D721Med (cell line): ENCODE results near the gene BTBD7.

Experiments
- DNase-seq: peaks from one replicate; pipeline ENCODE4 v3.0.0; 2011; ENCODE audit warnings: low spot score; ENCODE audit not compliant: insufficient read length
- FAIRE-seq: peaks from 2 replicates; lab custom pipeline; 2011; peaks lifted over from hg19 to GRCh38; lab: Jason Lieb, UNC
- CTCF ChIP-seq: IDR thresholded peaks from 2 replicates; pipeline ENCODE4 v1.5.1; 2012; ENCODE audit warnings: mild to moderate bottlenecking, control low read depth; ENCODE audit not compliant: insufficient read depth; ENCODE audit errors: missing control alignments

Gene BTBD7

DNA sequence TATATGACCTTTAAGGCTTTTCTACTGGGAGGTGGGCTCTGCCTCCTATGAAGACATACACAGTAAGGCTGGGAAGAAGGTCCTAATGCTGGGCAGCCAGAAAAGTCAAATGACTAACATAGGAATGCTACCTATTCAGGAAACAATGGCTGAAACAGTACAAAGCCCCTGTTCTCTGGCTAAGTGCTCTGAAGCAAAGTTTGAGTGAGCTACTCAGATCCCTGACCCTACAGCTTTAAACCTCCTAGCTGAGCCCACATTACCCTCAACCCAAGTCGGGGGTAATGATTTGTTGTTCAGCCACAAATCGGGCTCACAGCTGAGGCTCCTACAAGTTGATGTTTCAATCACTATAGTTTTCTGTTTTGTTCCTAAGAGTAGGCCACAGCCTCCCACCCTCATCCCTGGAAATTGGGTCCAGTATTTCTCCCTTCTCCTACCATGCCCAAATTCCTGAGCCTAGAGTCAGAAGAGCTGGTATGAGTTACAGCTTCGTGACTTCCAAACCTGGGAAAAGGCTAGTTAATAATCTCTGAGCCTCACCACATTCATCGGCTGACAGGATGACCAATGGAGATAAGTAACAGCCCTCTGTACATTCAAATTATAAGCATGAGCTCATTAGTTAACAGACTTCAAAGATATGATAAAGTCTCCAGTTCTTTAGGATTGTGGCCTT is 46.5 kb downstream of the BTBD7 start:
- DNase-seq (no peak), FAIRE-seq (no peak)
- TF ChIP-seq CTCF = no peak

DNA sequence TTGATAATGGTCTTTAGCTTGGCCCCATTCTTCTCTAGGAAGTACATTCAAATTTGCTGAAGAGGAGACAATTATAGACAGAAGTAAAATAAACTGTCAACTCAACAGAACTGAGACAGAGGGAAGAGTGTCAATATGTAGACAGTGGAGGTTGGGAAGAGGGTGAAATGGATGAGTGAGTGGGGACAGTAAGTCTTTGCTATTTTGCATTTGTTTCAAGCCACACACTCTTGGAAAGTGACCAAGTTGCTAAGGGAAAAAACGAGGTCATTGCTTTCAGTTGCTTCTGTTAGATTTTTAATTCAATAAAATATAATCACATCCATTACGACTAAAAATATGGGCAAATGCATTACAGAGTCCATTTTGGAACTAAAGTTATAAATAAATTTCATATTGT is 47.8 kb downstream of the BTBD7 start:
- FAIRE-seq = no peak
- DNase-seq = no peak
- TF ChIP-seq CTCF = no peak

DNA sequence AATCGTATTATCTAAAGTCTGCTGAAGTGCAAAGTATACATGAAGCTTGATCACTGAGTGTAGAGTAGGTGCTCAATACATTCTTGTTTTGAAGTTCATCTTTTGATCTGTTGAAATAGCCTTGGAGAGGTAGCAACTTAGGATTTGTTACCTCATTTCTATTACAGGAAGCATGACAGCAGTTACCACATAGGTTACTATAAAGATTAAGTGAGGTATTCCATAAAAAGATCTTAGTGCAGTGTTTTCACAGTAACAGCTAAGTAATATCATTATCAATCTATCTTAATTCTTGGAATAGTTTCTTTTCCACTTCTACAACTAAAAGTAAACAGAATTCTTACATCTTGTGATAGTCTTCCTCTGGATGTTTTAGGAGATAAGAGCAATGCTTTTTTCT is 50.9 kb downstream of the BTBD7 start:
- no peak for FAIRE-seq
- no peak for TF ChIP-seq CTCF
- DNase-seq = no peak

DNA sequence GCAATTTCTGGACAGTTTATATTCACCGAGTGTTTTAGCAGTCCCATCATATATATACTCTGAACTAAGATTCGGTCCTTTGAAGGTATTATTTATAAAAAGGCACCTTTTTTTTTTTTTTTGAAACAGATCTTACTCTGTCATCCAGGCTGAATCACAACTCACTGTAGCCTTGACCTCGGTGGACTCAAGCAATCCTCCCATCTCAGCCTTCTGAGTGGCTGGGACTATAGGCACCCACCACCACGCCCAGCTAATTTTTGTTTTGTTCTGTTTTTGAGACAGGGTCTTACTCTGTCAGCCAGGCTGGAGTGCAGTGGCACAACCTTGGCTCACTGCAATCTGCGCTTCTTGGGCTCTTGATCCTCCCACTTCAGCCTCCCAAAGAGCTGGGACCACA is 52.1 kb downstream of the BTBD7 start:
- no peak for TF ChIP-seq CTCF

DNA sequence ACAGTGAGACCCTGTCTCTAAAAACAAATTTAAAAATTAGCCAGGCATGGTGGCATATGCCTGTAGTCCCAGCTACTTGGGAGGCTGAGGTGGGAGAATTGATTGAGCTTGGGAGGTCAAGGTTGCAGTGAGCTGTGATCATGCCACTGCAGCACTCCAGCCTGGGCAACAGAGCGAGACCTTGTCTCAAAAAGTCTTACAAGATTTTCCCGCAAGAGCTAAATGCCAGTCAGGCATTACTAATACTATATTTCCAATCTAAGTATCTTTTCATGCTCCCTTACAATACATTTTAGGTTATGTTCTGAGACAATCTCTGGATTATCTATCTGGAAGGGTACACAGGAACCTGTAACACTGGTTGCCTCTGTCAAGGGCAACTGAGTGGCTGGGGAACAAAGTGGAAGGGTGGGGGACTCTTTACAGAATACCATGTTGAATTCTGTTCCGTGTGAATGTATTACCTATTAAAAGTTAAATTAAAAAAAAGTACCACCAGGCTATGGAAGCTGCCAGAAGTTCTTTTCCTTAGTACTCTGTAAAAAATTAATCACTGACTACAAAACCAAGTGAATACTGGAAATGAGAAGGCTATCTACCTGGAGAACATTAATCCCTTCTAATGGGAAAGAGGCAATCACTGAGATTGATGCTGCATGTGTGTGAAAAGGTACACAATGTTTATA is 56.7 kb downstream of the BTBD7 start:
- DNase-seq = no peak
- no peak for FAIRE-seq
- TF ChIP-seq CTCF = no peak

More for the DNA sequence above, 52.1 kb downstream of the BTBD7 start:
- DNase-seq = no peak
- FAIRE-seq = no peak

GRCh38 chr14:93274055-93274806 is 58.6 kb downstream of the BTBD7 start:
- TF ChIP-seq CTCF = no peak
- FAIRE-seq (no peak), DNase-seq (no peak)
